ENCODE results near the gene TINAG. TPM values are rescaled to one million over a fixed set of nuclear protein-coding genes. Genes with fewer than 3 reads are reported as not detected.

TINAG gene
- total RNA-seq, 1 experiment from 2014 or later: not detected

DNA sequence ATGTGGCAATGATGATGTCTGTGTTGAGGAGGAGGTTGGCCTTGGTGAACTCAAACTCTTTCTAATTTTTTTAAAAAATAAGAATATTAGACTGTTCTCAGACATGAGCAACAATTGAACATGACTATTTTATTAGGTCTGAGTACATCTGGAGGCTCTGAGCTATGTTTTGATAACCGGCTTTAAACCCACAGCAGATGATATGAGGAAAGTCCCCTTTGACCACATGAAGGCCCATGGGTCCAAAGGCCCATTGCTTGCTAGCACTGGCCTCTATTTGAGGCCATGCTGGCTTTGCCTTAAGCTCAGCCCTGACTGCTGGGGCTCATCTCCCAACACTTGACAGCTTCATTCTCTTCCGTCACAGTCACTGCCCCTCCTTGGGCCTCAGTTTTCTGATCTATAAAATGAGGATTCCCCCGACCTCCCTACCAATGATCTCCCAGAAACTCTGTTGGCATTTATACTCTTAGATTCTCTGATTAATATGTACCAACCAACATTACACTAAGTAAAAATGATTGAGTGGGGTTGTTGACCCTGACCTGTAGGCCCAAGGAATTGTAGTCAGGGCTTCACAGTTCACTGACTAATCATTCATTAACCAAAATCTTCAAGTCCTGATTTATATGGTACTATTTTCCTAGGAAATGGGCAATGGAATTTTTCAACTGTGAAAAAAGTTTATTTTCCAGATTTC, 23.9 kb upstream of the TINAG start (continued):
- TF ChIP-seq, protein P1, sequence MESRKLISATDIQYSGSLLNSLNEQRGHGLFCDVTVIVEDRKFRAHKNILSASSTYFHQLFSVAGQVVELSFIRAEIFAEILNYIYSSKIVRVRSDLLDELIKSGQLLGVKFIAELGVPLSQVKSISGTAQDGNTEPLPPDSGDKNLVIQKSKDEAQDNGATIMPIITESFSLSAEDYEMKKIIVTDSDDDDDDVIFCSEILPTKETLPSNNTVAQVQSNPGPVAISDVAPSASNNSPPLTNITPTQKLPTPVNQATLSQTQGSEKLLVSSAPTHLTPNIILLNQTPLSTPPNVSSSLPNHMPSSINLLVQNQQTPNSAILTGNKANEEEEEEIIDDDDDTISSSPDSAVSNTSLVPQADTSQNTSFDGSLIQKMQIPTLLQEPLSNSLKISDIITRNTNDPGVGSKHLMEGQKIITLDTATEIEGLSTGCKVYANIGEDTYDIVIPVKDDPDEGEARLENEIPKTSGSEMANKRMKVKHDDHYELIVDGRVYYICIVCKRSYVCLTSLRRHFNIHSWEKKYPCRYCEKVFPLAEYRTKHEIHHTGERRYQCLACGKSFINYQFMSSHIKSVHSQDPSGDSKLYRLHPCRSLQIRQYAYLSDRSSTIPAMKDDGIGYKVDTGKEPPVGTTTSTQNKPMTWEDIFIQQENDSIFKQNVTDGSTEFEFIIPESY (IDR thresholded peaks at IDR 0.05; ENCODE audit: extremely low read depth, insufficient replicate concordance, low read length): no peak
- TF ChIP-seq JUND (IDR thresholded peaks at IDR 0.05): no peak
- TF ChIP-seq, protein P2, sequence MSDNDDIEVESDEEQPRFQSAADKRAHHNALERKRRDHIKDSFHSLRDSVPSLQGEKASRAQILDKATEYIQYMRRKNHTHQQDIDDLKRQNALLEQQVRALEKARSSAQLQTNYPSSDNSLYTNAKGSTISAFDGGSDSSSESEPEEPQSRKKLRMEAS (IDR thresholded peaks at IDR 0.05): no peak
- TF ChIP-seq CEBPB (IDR thresholded peaks at IDR 0.05; ENCODE audit: low read depth): no peak
- TF ChIP-seq, protein P3, sequence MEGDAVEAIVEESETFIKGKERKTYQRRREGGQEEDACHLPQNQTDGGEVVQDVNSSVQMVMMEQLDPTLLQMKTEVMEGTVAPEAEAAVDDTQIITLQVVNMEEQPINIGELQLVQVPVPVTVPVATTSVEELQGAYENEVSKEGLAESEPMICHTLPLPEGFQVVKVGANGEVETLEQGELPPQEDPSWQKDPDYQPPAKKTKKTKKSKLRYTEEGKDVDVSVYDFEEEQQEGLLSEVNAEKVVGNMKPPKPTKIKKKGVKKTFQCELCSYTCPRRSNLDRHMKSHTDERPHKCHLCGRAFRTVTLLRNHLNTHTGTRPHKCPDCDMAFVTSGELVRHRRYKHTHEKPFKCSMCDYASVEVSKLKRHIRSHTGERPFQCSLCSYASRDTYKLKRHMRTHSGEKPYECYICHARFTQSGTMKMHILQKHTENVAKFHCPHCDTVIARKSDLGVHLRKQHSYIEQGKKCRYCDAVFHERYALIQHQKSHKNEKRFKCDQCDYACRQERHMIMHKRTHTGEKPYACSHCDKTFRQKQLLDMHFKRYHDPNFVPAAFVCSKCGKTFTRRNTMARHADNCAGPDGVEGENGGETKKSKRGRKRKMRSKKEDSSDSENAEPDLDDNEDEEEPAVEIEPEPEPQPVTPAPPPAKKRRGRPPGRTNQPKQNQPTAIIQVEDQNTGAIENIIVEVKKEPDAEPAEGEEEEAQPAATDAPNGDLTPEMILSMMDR (IDR thresholded peaks at IDR 0.05 in 2 of 3, conservative IDR thresholded peaks at IDR 0.05 in 1 of 3; ENCODE audit: borderline replicate concordance in 1 of 3, insufficient read depth in 1 of 3, low read depth in 2 of 3, low read length in 2 of 3): no peak

DNA sequence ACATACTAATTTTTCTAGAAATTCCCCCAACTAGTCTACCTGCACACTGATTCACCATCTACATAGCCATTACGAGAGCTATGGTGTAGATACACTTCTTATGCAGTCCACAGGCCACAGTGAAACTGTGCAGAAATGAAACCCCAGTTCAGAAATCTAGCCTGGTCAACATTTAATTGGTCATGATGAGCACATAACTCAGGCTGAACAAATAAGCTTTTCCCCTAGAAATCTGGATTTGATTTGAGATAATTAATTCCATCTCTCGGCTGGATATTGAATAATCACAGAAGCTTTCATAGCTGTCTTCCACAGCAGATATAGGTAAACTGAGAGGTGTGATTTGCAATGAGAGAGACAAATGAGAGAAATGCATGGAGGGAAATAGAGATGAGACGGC, 22.6 kb upstream of the TINAG start:
- H3K27ac ChIP-seq (ENCODE audit: low read depth, low read length): no peak overlapping the region

More for the DNA sequence above, 22.6 kb upstream of the TINAG start:
- Histone ChIP-seq H3K4me3 (replicated peaks in 1 of 2; ENCODE audit: low read depth in 1 of 2, low read length in 2 of 2) (no peak overlapping the region), H2AFZ (ENCODE audit: low read depth, low read length, poor library complexity, severe bottlenecking) (no peak overlapping the region), H4K20me1 (ENCODE audit: insufficient read depth) (no peaks in the 10 kb centered on the region), H3K4me2 (ENCODE audit: low read length) (no peak overlapping the region), H3K9ac (ENCODE audit: low read length) (no peak overlapping the region), H3K27me3 (ENCODE audit: insufficient read depth, low read length) (no peaks in the 10 kb centered on the region), H3K36me3 (ENCODE audit: control insufficient read depth in 1 of 2, insufficient read depth in 2 of 2, low read length in 2 of 2) (no peaks in the 10 kb centered on the region), H3K9me2 (ENCODE audit: insufficient read depth) (no peaks in the 10 kb centered on the region), H3K79me2 (ENCODE audit: insufficient read depth, low read length) (no peaks in the 10 kb centered on the region), H3K4me1 (ENCODE audit: control insufficient read depth in 1 of 2, insufficient read depth in 2 of 2, low read length in 2 of 2) (peaks cover 0 to 11% of the 10 kb centered on the region in 2 experiments; a peak in 2 of 4 replicates), H3K9me3 (ENCODE audit: control insufficient read depth in 1 of 2, insufficient read depth in 1 of 2, low read depth in 1 of 2, low read length in 2 of 2) (no peaks in the 10 kb centered on the region)
- BruUV-seq (replicated peaks): no TSS peak
- no peak for ATAC-seq
- intact Hi-C loops (cut with micrococcal nuclease): no loop called here
- ChIA-PET RAD21 (ENCODE audit: low non-redundant PET in 1 of 2, low total read pairs in 2 of 2, uncharacterized antibody in 2 of 2, unreplicated experiment in 2 of 2) (no interaction called here), CTCF (no interaction called here), POLR2A (no interaction called here)
- no peak for DNase-seq (ENCODE audit: low read depth, low spot score)
- TF ChIP-seq SP1 (IDR thresholded peaks at IDR 0.05; ENCODE audit: low read depth) (no peak), EGR1 (IDR thresholded peaks at IDR 0.05; ENCODE audit: low read depth) (no peak), TCF7L2 (IDR thresholded peaks at IDR 0.05; ENCODE audit: borderline replicate concordance, extremely low read depth, insufficient read depth, insufficient read length) (no peak), POLR2AphosphoS5 (IDR thresholded peaks at IDR 0.05; ENCODE audit: low read depth, low read length) (no peak), CBX3 (IDR thresholded peaks at IDR 0.05; ENCODE audit: low read depth) (no peak)
- TF ChIP-seq, protein P4, sequence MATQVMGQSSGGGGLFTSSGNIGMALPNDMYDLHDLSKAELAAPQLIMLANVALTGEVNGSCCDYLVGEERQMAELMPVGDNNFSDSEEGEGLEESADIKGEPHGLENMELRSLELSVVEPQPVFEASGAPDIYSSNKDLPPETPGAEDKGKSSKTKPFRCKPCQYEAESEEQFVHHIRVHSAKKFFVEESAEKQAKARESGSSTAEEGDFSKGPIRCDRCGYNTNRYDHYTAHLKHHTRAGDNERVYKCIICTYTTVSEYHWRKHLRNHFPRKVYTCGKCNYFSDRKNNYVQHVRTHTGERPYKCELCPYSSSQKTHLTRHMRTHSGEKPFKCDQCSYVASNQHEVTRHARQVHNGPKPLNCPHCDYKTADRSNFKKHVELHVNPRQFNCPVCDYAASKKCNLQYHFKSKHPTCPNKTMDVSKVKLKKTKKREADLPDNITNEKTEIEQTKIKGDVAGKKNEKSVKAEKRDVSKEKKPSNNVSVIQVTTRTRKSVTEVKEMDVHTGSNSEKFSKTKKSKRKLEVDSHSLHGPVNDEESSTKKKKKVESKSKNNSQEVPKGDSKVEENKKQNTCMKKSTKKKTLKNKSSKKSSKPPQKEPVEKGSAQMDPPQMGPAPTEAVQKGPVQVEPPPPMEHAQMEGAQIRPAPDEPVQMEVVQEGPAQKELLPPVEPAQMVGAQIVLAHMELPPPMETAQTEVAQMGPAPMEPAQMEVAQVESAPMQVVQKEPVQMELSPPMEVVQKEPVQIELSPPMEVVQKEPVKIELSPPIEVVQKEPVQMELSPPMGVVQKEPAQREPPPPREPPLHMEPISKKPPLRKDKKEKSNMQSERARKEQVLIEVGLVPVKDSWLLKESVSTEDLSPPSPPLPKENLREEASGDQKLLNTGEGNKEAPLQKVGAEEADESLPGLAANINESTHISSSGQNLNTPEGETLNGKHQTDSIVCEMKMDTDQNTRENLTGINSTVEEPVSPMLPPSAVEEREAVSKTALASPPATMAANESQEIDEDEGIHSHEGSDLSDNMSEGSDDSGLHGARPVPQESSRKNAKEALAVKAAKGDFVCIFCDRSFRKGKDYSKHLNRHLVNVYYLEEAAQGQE (IDR thresholded peaks at IDR 0.05; ENCODE audit: low read depth): no peak
- TF ChIP-seq, protein P2 (IDR thresholded peaks at IDR 0.05): no peak
- TF ChIP-seq, protein P3 (IDR thresholded peaks at IDR 0.05 in 2 of 3, conservative IDR thresholded peaks at IDR 0.05 in 1 of 3; ENCODE audit: borderline replicate concordance in 1 of 3, insufficient read depth in 1 of 3, low read depth in 2 of 3, low read length in 2 of 3): no peak

Data from HCT116 (cell line).